Osteocyte (in vitro differentiated cells): ENCODE results near the gene DOK5. TPM values are rescaled to one million over a fixed set of nuclear protein-coding genes. Genes with fewer than 3 reads are reported as not detected.
A peak's percentile ranks its signal among the peaks of the same experiment; 100 is the strongest.

ENCODE experiments used
- DNase-seq: peaks from one replicate; pipeline ENCODE4 v3.0.0; 2021; ENCODE audit warnings: mixed read lengths; ENCODE audit not compliant: unreplicated experiment; ENCODE audit errors: extremely low spot score
- H3K27ac Mint-ChIP-seq: one replicate; pipeline ENCODE4 v1.8.0; 2021; ENCODE audit warnings: mild to moderate bottlenecking, mixed read lengths; ENCODE audit not compliant: unreplicated experiment
- H3K27me3 Mint-ChIP-seq: one replicate; pipeline ENCODE4 v1.8.0; 2021; ENCODE audit warnings: mixed read lengths; ENCODE audit not compliant: unreplicated experiment
- H3K36me3 Mint-ChIP-seq: one replicate; pipeline ENCODE4 v1.8.0; 2021; ENCODE audit warnings: mixed read lengths; ENCODE audit not compliant: unreplicated experiment
- H3K4me1 Mint-ChIP-seq: one replicate; pipeline ENCODE4 v1.8.0; 2021; ENCODE audit warnings: mixed read lengths; ENCODE audit not compliant: unreplicated experiment
- H3K4me3 Mint-ChIP-seq: one replicate; pipeline ENCODE4 v1.8.0; 2021; ENCODE audit warnings: mild to moderate bottlenecking, moderate library complexity, mixed read lengths; ENCODE audit not compliant: unreplicated experiment
- H3K9me3 Mint-ChIP-seq: one replicate; pipeline ENCODE4 v1.8.0; 2021; ENCODE audit warnings: mixed read lengths; ENCODE audit not compliant: unreplicated experiment
- CTCF ChIP-seq: fragments of 200-600 bp; sonication (generic); IDR thresholded peaks from 2 replicates; pipeline ENCODE4 v1.5.0; 2021; ENCODE audit warnings: antibody characterized with exemption, mild to moderate bottlenecking, moderate library complexity
- long read RNA-seq: library from polyadenylated mRNA; unstranded; transcript quantifications from one replicate; pipeline ENCODE4 v2.0.0, GENCODE V29; 2021
- total RNA-seq: library from RNA; stranded (reverse); gene quantifications from 2 replicates; pipeline ENCODE4 v1.2.1, GENCODE V29; 2021

Gene DOK5
- total RNA-seq, result 6.6 and 7.4 TPM in 2 replicates
- long read RNA-seq, transcript DOK5-201 (8 exons, 1,963 nt), result major isoform, 48 of 55 reads
- long read RNA-seq, partial matches to known transcripts, result 2 of 55 reads
- long read RNA-seq, other reads (novel, unspliced or antisense), result 5 of 55 reads

DNA sequence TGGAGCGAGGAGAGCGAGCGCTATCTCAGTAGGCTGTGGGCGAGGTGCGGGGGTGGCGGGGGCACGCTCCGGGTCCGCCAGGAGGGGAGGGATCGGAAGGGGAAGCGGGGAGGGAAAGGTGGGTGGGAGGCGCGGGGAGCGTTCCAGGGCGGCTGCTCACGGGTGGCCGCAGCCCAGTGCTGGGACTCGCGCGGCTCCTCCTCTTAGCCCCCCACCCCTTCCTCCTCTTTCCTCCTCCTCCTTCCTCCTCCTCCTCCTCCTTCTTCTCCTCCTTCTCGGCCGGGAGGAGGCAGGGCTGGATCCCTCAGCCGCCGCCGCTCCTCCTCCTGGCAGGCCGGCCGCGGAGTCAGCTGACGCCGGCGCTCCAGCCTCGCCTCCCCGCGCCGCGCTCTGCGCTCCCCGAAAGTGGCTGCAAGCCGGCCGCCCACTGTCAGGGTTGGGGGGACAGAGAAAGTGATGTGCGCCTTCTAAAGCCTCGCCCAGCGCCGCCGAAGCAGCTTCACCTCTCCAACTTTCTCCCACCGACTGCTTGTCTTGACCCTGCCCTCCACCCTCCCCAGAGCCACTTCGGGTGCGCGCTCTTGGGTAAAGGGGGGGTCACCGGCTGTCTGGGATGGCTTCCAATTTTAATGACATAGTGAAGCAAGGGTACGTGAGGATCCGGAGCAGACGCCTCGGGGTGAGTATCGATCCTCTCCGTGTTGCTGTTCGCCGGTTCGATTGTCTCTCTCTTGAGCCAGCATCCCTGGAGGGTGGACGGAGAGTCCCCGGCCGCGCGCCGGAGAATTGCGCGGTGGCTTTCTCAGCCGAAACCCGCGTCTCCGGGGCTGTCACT, at the start of gene DOK5:
Gene DOK5 (plus strand): TSS at position 260 of the 835 bp plus-strand sequence. CDS start 354 bp downstream, at position 614.
- peak within 1 kb of the TSS; percentile 76 for H3K27ac Mint-ChIP-seq
- H3K36me3 Mint-ChIP-seq, result no peaks in the 10 kb centered on the region
- DNase-seq, result peak; percentile 87

GRCh38 chr20:54429364-54429763, 46.0 kb upstream of the DOK5 start:
- TF ChIP-seq CTCF, result no peak
- peaks cover 2% of the 10 kb centered on the region for H3K27me3 Mint-ChIP-seq
- H3K27ac Mint-ChIP-seq, result no peak overlapping the region
- H3K4me3 Mint-ChIP-seq, result no peak overlapping the region
- no peaks in the 10 kb centered on the region for H3K4me1 Mint-ChIP-seq
- H3K9me3 Mint-ChIP-seq, result peaks cover 16% of the 10 kb centered on the region
- no peaks in the 10 kb centered on the region for H3K36me3 Mint-ChIP-seq
- DNase-seq, result no peak

More for the DNA sequence above, at the start of gene DOK5:
- TF ChIP-seq CTCF, result peak; percentile 27
- H3K27me3 Mint-ChIP-seq, result peaks cover 30% of the 10 kb centered on the region
- H3K4me3 Mint-ChIP-seq, result peak within 1 kb of the TSS; percentile 89
- H3K9me3 Mint-ChIP-seq, result no peaks in the 10 kb centered on the region
- peaks cover 21% of the 10 kb centered on the region for H3K4me1 Mint-ChIP-seq

DNA sequence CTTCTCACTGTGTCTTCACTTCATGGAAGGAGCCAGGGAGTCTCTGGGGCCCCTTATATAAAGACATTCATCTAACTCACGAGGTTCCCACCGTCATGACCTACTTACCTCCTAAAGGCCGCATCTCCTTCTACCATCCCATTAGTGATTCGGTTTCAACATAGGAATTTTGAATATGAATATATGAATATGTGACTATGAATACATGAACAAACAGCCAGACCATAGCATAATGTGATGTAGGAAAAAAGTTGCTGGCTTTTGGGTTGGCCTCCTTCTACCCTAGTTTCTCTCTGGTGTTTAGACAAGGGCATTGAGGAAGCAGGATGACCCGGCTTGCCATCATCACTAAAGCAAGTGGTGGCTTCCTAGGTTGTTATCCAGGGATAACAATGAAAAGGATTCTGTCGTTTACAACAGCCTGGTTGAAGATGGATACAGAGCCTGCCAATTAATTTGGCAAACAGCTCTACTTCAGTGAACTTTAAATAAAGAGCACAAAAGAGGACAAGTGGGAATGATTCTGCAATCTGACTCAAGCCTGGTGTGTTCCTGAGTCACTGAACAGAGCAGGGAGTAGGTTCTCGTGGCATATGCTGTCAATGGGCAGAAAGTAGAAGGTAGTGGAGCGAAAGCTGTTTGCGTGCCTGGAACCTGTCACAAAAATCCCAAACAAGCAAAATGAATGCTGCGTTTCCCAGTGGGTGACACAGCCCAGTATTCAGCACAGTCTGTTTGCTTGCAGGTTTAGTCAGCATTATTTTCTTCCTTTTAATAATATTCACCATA, 44.0 kb upstream of the DOK5 start:
- H3K4me1 Mint-ChIP-seq, result no peaks in the 10 kb centered on the region
- peaks cover 2% of the 10 kb centered on the region for H3K27me3 Mint-ChIP-seq
- no peak for DNase-seq
- no peaks in the 10 kb centered on the region for H3K9me3 Mint-ChIP-seq
- no peak overlapping the region for H3K4me3 Mint-ChIP-seq
- no peak for TF ChIP-seq CTCF
- H3K36me3 Mint-ChIP-seq, result no peaks in the 10 kb centered on the region
- H3K27ac Mint-ChIP-seq, result no peak overlapping the region

- H3K4me3 Mint-ChIP-seq, result no peak overlapping the region
- no peaks in the 10 kb centered on the region for H3K36me3 Mint-ChIP-seq
- DNase-seq, result no peak
- TF ChIP-seq CTCF, result no peak
- H3K4me1 Mint-ChIP-seq, result no peaks in the 10 kb centered on the region
- H3K27ac Mint-ChIP-seq, result no peak overlapping the region
- H3K27me3 Mint-ChIP-seq, result peaks cover 2% of the 10 kb centered on the region
- no peaks in the 10 kb centered on the region for H3K9me3 Mint-ChIP-seq
Measured at GRCh38 chr20:54432966-54433365, 42.4 kb upstream of the DOK5 start.

DNA sequence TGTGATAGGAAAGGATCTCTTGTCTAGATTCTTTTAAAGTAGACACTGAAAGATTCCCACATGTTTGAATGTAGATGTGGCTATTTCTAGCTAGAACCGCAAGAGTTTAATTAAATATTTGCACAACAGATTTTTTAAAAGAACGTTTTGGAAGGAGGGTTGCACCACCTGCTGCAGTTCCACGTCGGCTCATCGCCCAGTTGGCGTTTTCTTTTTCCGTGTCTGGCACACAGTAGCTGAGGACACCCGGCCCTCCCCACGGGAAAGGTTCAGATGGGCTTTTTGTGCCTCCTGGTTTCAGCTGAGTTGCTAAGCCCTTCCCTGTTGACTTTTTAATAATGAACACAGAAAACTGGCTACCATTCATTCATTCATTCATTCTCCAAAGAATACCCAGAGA, 41.8 kb upstream of the DOK5 start:
- Mint-ChIP-seq H3K36me3 (no peaks in the 10 kb centered on the region), H3K27ac (no peak overlapping the region), H3K9me3 (no peaks in the 10 kb centered on the region), H3K4me1 (no peaks in the 10 kb centered on the region), H3K4me3 (no peak overlapping the region), H3K27me3 (peaks cover 2% of the 10 kb centered on the region)
- no peak for TF ChIP-seq CTCF
- DNase-seq, result no peak
